Measurements from ENCODE around the gene LIPG.

The LIPG gene

DNA sequence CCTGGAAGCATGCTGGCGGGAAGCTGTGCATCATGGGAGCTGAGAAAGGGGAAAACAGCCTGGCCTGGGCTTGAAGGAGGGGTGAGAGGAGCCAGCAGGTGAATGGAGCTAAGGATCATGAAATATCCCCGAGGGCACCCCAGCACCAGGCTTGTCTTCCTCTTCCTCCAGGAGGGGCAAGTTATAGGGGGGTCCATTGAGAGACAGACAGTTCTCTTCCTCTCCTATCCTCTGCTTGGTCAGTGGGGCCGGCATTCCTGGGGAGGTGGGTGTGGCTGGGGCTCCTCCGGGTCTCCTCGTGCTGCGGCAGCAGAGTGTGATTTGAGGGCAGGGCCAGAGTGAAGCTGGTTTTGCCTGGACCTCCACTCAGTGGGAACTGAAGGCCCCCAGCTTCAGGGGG lies 78.9 kb downstream of the LIPG start:
- DNase-seq = no peak

DNA sequence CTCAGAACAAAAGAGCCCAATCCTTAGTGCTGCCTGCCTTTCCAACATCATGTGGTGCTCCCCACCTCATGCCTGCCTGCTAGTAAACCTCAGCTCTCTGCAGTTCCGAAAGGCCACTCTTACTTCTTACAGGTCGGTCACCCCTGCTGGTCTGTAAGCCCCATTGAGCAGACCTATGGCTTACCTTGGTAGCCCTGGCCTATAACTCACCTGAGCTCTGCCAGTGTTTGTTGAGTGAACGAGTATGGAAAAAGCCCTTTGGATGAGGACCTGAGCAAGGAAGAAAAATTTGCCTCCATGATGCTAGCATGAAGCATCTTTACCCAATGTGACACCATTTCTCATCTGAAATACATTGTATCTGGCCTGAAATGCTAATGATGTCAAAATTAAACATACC lies 83.3 kb downstream of the LIPG start:
- no peak for DNase-seq

DNA sequence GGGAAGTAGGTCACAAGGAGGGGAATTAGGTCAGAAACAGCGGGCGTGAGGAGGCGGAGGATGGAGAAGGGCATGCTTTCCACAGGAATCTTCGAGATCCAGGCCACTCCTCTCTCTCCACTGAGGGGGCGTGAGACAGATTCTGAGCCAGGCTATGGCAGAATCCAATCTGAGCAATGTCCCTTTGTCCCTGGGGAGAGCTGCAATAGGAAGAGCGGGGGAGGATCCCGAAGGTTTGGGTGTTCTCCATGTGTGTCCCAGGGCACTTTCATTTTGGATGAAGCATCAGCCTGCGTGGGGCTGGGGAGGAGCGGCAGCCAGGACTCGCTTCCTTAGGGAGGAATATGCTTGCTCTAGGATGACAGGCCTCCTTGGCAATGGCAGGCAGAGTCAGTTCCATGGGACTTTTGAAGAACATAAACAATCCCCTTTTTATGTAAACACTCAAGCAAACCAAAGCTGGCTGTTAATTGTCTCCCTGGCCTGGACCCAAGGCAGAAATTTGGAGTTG lies 84.0 kb downstream of the LIPG start:
- no peak for DNase-seq

DNA sequence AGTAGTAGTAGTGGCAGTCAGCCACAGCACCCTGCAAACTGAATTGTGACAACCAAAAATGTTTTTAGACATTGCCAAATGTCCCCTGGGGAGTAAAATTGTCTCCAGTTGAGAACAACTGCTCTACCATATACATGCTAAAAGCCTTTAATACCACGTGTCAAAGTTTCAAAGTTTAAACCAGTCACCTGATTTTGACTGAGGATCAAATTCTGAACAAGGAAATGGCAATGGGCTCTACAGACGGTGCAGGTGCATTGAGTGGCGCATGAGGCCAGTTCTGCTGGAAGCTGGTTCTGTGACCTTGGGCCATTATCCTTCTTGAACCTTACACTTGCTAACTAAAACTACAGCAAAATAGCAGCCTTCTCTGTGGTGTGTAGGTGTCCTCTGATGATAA lies 85.0 kb downstream of the LIPG start:
- DNase-seq = no peak

DNA sequence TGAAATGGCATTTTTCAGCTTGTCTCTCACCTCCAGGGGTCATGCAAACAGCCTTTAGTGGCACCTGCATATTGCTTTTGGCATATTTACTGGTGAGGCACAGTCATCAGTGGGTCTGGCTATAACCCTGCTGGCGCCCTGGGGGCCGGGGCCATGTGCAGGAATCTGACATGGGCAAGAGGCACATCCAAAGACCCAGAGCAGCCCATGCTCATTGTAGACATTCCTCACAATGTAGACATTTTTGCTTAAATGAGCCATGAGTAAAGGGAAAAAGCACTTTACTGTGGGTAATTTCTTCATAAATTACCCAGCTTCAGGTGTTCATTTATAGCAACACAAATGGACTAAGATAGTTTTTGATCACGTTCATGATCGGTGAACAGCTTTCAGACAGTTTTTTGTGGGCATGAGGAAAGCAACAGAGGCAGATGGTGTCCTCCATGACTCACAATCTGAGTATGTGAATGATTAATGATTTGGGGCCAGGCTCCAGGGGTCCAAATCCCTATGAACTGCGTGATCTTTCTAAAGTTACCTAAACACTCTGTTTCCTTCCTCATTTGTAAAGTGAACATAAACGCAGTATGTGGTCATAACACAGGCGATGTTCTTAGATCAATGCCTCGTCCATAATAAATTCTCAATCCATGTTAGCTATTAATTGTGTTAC lies 85.8 kb downstream of the LIPG start:
- no peak for DNase-seq

DNA sequence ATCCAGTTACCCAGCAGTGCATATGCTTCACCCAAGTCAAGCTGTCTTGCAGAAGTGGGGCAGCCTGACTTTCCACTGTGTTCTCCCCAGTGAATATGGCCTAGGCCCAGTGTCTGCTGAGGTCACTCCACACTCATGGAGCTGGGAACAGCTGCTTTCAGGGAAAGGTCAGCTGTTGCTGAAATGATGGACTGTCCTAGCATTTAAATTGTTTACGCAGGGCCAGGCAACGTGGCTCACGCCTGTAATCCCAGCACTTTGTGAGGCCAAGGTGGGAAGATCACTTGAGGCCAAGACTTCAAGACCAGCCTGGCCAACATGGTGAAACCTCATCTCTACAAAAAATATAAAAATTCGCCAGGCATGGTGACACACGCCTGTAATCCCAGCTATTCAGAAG lies 86.5 kb downstream of the LIPG start:
- DNase-seq = no peak

Data from GDM1 (cell line).